IMR-90 (cell line): Measurements from ENCODE around the gene CTIF.

Experiments used
- MAZ ChIP-seq: IDR thresholded peaks from 2 replicates; pipeline ENCODE4 v1.6.1; 2012; ENCODE audit warnings: low read depth, mild to moderate bottlenecking, low read length, improper control_type of control experiment, moderate library complexity, borderline replicate concordance
- POLR2A ChIP-seq: IDR thresholded peaks from 2 replicates; pipeline ENCODE4 v1.6.1; 2012; ENCODE audit warnings: mild to moderate bottlenecking, low read depth, low read length
- RAD21 ChIP-seq: IDR thresholded peaks from 2 replicates; pipeline ENCODE4 v1.6.1; 2012; ENCODE audit warnings: low read length, improper control_type of control experiment
- SMC3 ChIP-seq: fragments of 150-350 bp; IDR thresholded peaks from 2 replicates; pipeline ENCODE4 v1.6.1; 2016; ENCODE audit warnings: low read depth, mild to moderate bottlenecking, antibody characterized with exemption, low read length, moderate library complexity
- TF ChIP-seq, protein P1 (sequence below): conservative IDR thresholded peaks from 2 replicates; pipeline ENCODE4 v1.5.1; 2012; ENCODE audit warnings: mild to moderate bottlenecking, low read depth, low read length, improper control_type of control experiment

DNA sequence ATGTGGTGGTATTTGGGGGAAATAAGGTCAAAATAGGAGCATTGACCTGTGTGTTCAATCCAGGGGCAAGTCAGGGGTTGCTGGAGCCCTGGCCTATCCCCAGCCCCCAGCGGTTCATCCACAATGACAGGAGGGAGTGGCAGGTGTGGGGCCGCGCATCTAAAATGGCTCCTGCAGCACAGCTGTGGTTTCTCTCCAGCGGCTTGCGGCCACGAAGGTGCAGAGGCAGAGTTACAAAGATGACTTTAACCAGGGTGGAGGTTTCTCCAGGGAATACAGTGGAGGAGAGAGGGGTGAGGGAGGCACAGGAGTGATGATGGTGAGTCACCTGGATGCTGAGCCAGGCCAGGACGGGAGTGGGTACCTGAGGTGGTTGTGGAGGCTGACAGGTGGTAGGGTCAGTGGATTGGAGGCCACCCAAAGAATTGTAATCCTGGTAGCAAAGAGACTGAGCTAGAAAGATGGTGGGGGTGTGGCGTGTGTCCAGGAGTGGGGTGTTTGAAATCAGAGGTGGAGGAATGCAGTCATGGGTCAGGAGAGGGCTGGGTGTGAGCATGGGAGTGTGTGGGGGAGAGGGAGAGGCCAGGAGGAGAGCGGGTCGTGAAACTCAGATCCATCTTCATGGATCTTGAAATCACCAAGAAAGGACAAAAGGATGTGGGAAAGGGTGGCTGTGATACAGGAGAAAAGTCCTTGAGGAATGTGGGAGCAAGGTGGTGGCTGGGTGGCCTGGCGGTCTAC, 83.2 kb downstream of the CTIF start:
- TF ChIP-seq, protein P1, sequence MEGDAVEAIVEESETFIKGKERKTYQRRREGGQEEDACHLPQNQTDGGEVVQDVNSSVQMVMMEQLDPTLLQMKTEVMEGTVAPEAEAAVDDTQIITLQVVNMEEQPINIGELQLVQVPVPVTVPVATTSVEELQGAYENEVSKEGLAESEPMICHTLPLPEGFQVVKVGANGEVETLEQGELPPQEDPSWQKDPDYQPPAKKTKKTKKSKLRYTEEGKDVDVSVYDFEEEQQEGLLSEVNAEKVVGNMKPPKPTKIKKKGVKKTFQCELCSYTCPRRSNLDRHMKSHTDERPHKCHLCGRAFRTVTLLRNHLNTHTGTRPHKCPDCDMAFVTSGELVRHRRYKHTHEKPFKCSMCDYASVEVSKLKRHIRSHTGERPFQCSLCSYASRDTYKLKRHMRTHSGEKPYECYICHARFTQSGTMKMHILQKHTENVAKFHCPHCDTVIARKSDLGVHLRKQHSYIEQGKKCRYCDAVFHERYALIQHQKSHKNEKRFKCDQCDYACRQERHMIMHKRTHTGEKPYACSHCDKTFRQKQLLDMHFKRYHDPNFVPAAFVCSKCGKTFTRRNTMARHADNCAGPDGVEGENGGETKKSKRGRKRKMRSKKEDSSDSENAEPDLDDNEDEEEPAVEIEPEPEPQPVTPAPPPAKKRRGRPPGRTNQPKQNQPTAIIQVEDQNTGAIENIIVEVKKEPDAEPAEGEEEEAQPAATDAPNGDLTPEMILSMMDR = no peak
- TF ChIP-seq POLR2A (no peak), SMC3 (no peak), RAD21 (no peak), MAZ (no peak)
